ENCODE results near the gene TTLL9.

DNA sequence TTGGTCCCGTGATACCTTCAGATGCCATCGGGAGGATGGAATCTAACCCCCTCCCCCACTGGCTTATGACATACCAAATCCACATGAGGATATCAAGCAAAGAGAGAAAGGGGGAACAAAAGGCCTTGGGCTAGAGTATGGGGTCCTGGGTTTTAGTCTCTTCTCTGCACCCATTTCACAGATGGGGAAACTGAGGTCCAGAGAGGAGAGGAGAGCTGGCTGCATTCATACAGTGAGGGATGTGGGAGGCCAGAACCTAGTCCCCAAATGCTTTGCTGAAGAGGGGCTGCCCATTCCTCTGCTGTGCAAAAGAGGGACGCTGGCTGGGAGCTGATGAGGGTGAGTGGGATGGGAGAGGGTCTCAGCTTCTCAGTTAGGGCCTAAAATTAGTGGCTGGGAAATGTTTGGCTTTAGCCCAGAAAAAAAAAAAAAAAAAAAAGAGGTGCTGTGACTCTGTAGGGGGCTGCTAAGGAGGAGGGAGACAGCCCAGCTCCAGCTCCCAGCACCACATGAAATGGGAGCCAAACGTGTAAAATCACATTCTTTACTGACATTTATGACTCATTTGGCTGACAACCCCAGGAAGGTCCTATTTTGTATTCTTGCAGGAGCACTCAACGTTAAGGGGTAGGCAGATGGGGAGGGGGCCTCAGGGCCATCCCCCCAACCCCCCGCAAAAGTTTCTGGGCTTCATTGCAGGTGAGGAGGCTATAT is 109.4 kb downstream of the TTLL9 start:
- TF ChIP-seq, protein P1, sequence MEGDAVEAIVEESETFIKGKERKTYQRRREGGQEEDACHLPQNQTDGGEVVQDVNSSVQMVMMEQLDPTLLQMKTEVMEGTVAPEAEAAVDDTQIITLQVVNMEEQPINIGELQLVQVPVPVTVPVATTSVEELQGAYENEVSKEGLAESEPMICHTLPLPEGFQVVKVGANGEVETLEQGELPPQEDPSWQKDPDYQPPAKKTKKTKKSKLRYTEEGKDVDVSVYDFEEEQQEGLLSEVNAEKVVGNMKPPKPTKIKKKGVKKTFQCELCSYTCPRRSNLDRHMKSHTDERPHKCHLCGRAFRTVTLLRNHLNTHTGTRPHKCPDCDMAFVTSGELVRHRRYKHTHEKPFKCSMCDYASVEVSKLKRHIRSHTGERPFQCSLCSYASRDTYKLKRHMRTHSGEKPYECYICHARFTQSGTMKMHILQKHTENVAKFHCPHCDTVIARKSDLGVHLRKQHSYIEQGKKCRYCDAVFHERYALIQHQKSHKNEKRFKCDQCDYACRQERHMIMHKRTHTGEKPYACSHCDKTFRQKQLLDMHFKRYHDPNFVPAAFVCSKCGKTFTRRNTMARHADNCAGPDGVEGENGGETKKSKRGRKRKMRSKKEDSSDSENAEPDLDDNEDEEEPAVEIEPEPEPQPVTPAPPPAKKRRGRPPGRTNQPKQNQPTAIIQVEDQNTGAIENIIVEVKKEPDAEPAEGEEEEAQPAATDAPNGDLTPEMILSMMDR (IDR thresholded peaks at IDR 0.05; ENCODE audit: low read depth, low read length, missing input control) = no peak
- TF ChIP-seq YY1 (IDR thresholded peaks at IDR 0.05) (no peak), GABPA (IDR thresholded peaks at IDR 0.05 in 1 of 2, conservative IDR thresholded peaks at IDR 0.05 in 1 of 2) (no peak), RAD21 (IDR thresholded peaks at IDR 0.05) (no peak)
- TF ChIP-seq, protein P2, sequence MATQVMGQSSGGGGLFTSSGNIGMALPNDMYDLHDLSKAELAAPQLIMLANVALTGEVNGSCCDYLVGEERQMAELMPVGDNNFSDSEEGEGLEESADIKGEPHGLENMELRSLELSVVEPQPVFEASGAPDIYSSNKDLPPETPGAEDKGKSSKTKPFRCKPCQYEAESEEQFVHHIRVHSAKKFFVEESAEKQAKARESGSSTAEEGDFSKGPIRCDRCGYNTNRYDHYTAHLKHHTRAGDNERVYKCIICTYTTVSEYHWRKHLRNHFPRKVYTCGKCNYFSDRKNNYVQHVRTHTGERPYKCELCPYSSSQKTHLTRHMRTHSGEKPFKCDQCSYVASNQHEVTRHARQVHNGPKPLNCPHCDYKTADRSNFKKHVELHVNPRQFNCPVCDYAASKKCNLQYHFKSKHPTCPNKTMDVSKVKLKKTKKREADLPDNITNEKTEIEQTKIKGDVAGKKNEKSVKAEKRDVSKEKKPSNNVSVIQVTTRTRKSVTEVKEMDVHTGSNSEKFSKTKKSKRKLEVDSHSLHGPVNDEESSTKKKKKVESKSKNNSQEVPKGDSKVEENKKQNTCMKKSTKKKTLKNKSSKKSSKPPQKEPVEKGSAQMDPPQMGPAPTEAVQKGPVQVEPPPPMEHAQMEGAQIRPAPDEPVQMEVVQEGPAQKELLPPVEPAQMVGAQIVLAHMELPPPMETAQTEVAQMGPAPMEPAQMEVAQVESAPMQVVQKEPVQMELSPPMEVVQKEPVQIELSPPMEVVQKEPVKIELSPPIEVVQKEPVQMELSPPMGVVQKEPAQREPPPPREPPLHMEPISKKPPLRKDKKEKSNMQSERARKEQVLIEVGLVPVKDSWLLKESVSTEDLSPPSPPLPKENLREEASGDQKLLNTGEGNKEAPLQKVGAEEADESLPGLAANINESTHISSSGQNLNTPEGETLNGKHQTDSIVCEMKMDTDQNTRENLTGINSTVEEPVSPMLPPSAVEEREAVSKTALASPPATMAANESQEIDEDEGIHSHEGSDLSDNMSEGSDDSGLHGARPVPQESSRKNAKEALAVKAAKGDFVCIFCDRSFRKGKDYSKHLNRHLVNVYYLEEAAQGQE (IDR thresholded peaks at IDR 0.05) = no peak
